ENCODE measurements around the gene KCNA2.
A peak's percentile ranks its signal among the peaks of the same experiment; 100 is the strongest.

The KCNA2 gene

GRCh38 chr1:110628323-110629105 lies 22.4 kb upstream of the KCNA2 start:
- no peak for DNase-seq

DNA sequence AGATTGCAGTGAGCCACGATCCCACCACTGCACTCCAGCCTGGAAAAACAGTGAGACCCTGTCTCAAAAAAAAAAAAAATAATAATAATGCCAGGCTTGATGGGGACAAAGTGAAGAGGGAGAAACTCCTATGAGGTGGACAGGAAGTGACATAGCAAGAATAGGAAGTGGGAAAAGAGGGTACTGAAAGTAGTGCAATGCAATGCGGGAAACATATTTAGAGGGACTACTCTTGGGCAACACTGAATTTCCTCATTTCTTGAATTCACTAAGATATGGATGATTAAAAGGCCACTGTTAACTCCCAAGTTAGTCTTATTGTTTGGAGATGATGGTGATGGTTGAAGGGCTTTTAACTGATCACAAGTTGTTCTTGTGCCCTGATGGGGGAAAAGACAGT lies 21.6 kb upstream of the KCNA2 start:
- DNase-seq: no peak

GRCh38 chr1:110626889-110627288 lies 20.7 kb upstream of the KCNA2 start:
- no peak for DNase-seq

DNA sequence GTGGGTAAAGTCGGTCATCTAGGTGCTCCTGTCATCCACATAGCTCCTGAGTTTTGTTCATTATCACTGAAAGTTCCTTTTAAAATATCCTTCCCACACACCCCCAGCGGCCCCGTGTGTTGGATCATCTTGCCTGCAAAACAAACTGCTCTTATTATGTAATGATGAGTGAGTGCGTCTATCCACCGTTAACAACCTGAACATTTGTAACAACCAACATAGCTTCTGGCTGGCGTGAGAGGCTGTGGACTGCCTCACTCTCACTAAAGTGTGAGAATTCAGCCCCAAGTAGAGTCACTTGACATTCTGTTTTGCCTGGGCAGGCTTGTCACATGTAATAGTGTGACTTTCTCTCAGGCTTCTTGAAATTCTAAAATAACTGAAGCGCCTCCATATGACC lies 14.5 kb upstream of the KCNA2 start:
- no peak for DNase-seq

- no peak for DNase-seq
Measured at GRCh38 chr1:110620250-110620615, 14.1 kb upstream of the KCNA2 start.

- DNase-seq: peak; percentile 43
Measured at GRCh38 chr1:110619412-110620249, 13.5 kb upstream of the KCNA2 start.

- DNase-seq: no peak
Measured at GRCh38 chr1:110618668-110619067, 12.5 kb upstream of the KCNA2 start.

DNA sequence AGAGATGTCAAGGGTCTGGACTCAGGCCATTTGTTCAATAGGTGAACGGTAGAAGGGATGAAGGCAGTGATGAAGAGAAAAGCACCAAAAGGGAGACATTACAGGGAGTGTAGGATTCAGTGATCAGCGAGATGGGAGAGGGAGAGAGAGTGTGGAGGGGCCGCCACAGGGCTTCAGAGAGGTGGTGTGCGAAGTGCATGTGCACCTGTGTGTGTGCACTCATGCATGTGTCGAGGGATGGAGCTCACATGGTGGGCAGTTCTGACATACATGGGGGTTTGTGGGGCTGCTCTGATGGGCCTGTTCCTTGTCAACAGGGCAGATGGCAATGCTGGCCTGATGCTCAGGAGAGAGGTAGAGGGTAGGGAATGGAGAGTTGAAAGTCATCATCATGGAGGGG lies 11.4 kb upstream of the KCNA2 start:
- DNase-seq: no peak

GRCh38 chr1:110617116-110617515 lies 11.0 kb upstream of the KCNA2 start:
- DNase-seq: no peak

- no peak for DNase-seq
Measured at GRCh38 chr1:110616587-110616986, 10.4 kb upstream of the KCNA2 start.

GRCh38 chr1:110615548-110616130 lies 9.5 kb upstream of the KCNA2 start:
- DNase-seq: peak; percentile 22

GRCh38 chr1:110612060-110612745 lies 6.0 kb upstream of the KCNA2 start:
- no peak for DNase-seq

GRCh38 chr1:110610696-110611286 lies 4.6 kb upstream of the KCNA2 start:
- no peak for DNase-seq

GRCh38 chr1:110610084-110610483 lies 3.9 kb upstream of the KCNA2 start:
- DNase-seq: no peak

- no peak for DNase-seq
Measured at GRCh38 chr1:110608247-110608646, 2.1 kb upstream of the KCNA2 start.

GRCh38 chr1:110607536-110608230 lies 1.5 kb upstream of the KCNA2 start:
- no peak for DNase-seq

- DNase-seq: no peak
Measured at GRCh38 chr1:110606657-110607535, 738 bp upstream of the KCNA2 start.

- DNase-seq: no peak
Measured at GRCh38 chr1:110605446-110605845, 712 bp downstream of the KCNA2 start.

GRCh38 chr1:110604586-110605148 lies 1.5 kb downstream of the KCNA2 start:
- no peak for DNase-seq

- DNase-seq: no peak
Measured at GRCh38 chr1:110603058-110603457, 3.1 kb downstream of the KCNA2 start.

GRCh38 chr1:110602466-110602865 lies 3.7 kb downstream of the KCNA2 start:
- DNase-seq: no peak

Data from NCI-H1417 treated with DMSO at 0.1 percent for 48 hours (cell line).